Spinal cord (tissue), 10 donors: ENCODE results near the gene MGAT3. TPM values are rescaled to one million over a fixed set of nuclear protein-coding genes. Genes with fewer than 3 reads are reported as not detected.

Experiments used
- DNase-seq, 6 donors: peaks; one replicate each; pipeline versions ENCODE4 v3.0.0 to v3.0.0-alpha.2; 2013 to 2015; ENCODE audit warnings: low spot score in 6 of 6, low read depth in 4 of 6
- H3K27ac ChIP-seq: one replicate; pipeline ENCODE4 v1.5.1; 2013; ENCODE audit warnings: low read depth, low read length, control low read depth
- H3K27me3 ChIP-seq: one replicate; pipeline ENCODE4 v1.6.1; 2013; ENCODE audit warnings: low read length; ENCODE audit not compliant: control insufficient read depth, insufficient read depth
- H3K36me3 ChIP-seq: one replicate; pipeline ENCODE4 v1.6.1; 2013; ENCODE audit warnings: low read length; ENCODE audit not compliant: control insufficient read depth, insufficient read depth
- H3K4me1 ChIP-seq: one replicate; pipeline ENCODE4 v1.6.1; 2013; ENCODE audit warnings: low read length; ENCODE audit not compliant: control insufficient read depth, insufficient read depth
- H3K4me3 ChIP-seq: one replicate; pipeline ENCODE4 v1.5.1; 2013; ENCODE audit warnings: low read depth, low read length, control low read depth
- H3K9me3 ChIP-seq: one replicate; pipeline ENCODE4 v1.6.1; 2013; ENCODE audit warnings: low read length; ENCODE audit not compliant: control insufficient read depth, insufficient read depth
- WGBS: methylation state at CpG from one replicate; pipeline ENCODE4 v1.1.5; 2013; ENCODE audit warnings: missing lambda C conversion rate; ENCODE audit not compliant: insufficient coverage; 5-methylcytosine and 5-hydroxymethylcytosine counted together
- polyA plus RNA-seq, 2 donors: library from polyadenylated mRNA; unstranded; fragments of 120-200 nt; gene quantifications; one replicate each; pipeline ENCODE4 v1.2.1, GENCODE V29; 2013; ENCODE audit not compliant: insufficient read length in 2 of 2
- total RNA-seq, 2 donors: library from RNA; depleted of rRNA in 1 of 2; stranded (reverse); fragments of 120-200 nt in 1 of 2; fragments of >200 nt in 1 of 2; gene quantifications; one replicate each; pipeline versions ENCODE4 v1.2.3 to v1.2.4, GENCODE V29; 2013 to 2014
- donor health status: healthy.

The MGAT3 gene
- total and polyA plus RNA-seq, 4 donors = 19.9 to 79.7 (median 50.8) TPM

- Histone ChIP-seq H3K36me3 (peaks cover 70% of the 10 kb centered on the region), H3K4me3 (peak overlapping the region; percentile 5), H3K27me3 (no peaks in the 10 kb centered on the region), H3K4me1 (peaks cover 68% of the 10 kb centered on the region), H3K27ac (no peak overlapping the region), H3K9me3 (no peaks in the 10 kb centered on the region)
- DNase-seq = no peak
- 70% methylated on average over 17 of the region's 17 CpGs for WGBS
These were observed 72.7 kb downstream of the MGAT3 start for GRCh38 chr22:39529487-39529851.

- Histone ChIP-seq H3K4me3 (no peak overlapping the region), H3K36me3 (peaks cover 64% of the 10 kb centered on the region), H3K9me3 (no peaks in the 10 kb centered on the region), H3K27ac (no peak overlapping the region), H3K4me1 (peaks cover 68% of the 10 kb centered on the region), H3K27me3 (no peaks in the 10 kb centered on the region)
- 89% methylated on average over 6 of the region's 6 CpGs for WGBS
- DNase-seq = no peak
These were observed 73.3 kb downstream of the MGAT3 start for GRCh38 chr22:39530116-39530515.

- Histone ChIP-seq H3K36me3 (peaks cover 57% of the 10 kb centered on the region), H3K9me3 (no peaks in the 10 kb centered on the region), H3K4me3 (no peak overlapping the region), H3K27me3 (no peaks in the 10 kb centered on the region), H3K27ac (no peak overlapping the region), H3K4me1 (peaks cover 64% of the 10 kb centered on the region)
- peak in 1 of 6 donors; percentile 57 for DNase-seq
- 40% methylated on average over 8 of the region's 9 CpGs for WGBS
These were observed 74.0 kb downstream of the MGAT3 start for GRCh38 chr22:39530692-39531331.

DNA sequence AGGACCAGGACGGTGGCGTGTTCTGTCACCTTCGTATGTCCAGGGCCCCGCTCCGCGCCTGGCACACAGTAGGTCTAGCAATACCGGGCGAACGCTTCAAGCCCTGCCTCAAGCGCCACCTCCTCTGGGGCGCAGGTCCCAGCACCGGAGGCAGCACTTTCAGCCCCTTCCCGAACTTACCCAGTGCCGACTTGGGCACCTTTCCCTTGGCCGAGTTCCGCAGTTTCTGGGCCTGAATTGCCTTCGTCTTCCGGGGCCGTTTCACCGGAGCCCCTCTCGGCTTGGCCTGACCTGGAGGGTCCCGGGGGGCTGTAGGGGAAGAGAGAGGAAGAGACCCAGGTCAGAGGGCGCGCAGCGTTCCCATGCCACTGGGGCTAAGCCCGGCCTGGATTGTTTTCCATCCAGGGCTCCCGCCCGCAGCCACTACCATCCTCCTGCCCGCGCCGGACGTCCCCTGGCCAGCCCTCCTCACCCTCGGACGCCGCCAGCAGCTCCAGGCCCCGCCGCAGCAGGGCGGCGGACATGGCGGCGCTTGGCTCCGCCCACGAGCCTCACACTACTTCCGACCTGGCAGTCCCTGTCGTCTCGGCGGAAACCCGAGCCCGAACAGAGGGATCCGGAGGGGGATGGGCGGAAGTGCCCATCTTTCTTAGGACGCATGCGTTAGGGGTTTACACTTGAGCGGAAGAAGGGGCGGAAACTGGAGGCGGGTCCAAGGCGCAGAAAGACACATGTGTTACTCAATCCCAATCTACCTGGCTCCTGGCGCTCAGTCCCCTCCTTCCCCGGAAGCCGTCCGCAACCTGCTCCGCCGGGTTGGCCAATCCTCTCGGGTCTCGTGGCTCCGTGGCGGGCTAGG is 75.6 kb downstream of the MGAT3 start, which contains the start of gene RPS19BP1:
Gene RPS19BP1 (minus strand): TSS at position 534 of the 859 bp plus-strand sequence. CDS start 10 bp downstream, at position 524.
- peak within 1 kb of the TSS; percentile 87 for H3K4me3 ChIP-seq
- peaks cover 41% of the 10 kb centered on the region for H3K36me3 ChIP-seq
- H3K27me3 ChIP-seq = no peaks in the 10 kb centered on the region
- under 1% methylated on average over 66 of the region's 67 CpGs for WGBS
- no peaks in the 10 kb centered on the region for H3K9me3 ChIP-seq
- H3K4me1 ChIP-seq = peaks cover 56% of the 10 kb centered on the region
- DNase-seq = peak; percentile 98 to 100 (median 100)
- peak within 1 kb of the TSS; percentile 91 for H3K27ac ChIP-seq

DNA sequence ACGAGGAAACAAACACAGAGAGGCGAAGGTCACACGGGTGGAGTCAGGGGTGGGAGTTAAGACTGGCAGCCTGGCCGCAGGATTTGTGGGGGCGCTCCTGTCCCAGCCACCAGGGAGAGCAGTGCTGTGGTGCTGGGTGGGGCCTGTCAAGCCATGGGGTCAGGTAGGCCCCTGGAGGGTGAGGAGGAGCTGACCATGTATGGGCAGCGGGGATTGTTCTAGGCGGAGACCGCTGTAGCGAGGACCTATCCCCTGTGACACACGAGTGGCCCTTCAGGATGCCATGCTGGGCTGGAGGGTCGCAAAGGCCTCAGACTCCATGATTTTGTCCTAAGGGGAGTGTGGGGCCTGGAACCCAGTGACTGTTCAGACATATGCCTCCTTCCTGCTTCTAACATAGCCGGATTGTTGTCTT is 77.3 kb downstream of the MGAT3 start:
- H3K9me3 ChIP-seq = no peaks in the 10 kb centered on the region
- peaks cover 49% of the 10 kb centered on the region for H3K4me1 ChIP-seq
- no peak overlapping the region for H3K4me3 ChIP-seq
- peaks cover 24% of the 10 kb centered on the region for H3K36me3 ChIP-seq
- H3K27ac ChIP-seq = no peak overlapping the region
- DNase-seq = no peak
- no peaks in the 10 kb centered on the region for H3K27me3 ChIP-seq
- WGBS = 80% methylated on average over 10 of the region's 12 CpGs

DNA sequence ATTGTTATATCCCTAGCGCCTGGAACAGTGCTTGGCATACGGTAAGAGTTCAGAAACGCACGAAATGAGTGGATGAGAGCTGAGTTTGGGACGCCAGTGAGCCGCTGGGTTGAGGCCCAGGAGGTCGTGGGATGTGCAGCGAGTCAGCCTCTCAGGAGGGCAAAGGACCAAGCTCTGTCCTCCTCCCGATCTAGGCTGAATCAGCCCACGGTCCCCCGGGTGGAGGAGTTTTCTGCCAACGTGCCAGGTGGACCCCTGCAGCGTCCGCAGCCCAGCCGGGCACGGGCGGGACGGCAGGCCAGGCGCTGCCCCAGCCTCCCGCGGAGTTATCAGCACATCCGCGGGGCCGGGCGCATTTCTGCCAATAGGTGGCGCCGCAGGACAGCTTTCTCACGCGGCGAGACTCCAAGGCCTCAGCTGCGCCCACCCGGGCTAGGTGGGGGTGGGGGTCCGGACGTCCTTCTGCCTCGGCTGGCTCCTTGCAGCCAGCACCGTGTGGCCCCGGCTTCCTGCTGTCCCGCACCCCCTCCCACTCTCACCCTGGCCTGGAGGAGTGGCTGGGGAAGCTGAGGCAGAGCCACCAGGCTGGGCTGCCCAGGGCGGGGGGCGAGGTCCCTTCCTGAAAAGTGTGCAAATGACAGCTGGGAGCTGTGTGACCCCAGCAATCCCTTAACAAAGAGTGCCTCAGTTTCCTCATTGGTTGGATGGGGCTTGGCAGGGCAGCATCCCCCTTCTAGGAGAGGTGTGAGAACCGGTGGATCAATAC is 78.0 kb downstream of the MGAT3 start:
- Histone ChIP-seq H3K4me1 (peaks cover 43% of the 10 kb centered on the region), H3K27me3 (no peaks in the 10 kb centered on the region), H3K36me3 (peaks cover 17% of the 10 kb centered on the region), H3K9me3 (no peaks in the 10 kb centered on the region), H3K4me3 (no peak overlapping the region), H3K27ac (no peak overlapping the region)
- 8% methylated on average over 35 of the region's 41 CpGs for WGBS
- peak in 5 of 6 donors; percentile 62 to 93 (median 73) for DNase-seq

- Histone ChIP-seq H3K36me3 (peaks cover 12% of the 10 kb centered on the region), H3K27ac (no peak overlapping the region), H3K4me3 (no peak overlapping the region), H3K4me1 (peaks cover 40% of the 10 kb centered on the region), H3K27me3 (no peaks in the 10 kb centered on the region), H3K9me3 (no peaks in the 10 kb centered on the region)
- WGBS = 43% methylated on average over 10 of the region's 13 CpGs
- no peak for DNase-seq
These were observed 78.5 kb downstream of the MGAT3 start for GRCh38 chr22:39535357-39535725.

- WGBS = 84% methylated on average over 10 of the region's 15 CpGs
- Histone ChIP-seq H3K36me3 (peaks cover 6% of the 10 kb centered on the region), H3K9me3 (no peaks in the 10 kb centered on the region), H3K27ac (no peak overlapping the region), H3K4me1 (peaks cover 34% of the 10 kb centered on the region), H3K27me3 (no peaks in the 10 kb centered on the region), H3K4me3 (no peak overlapping the region)
- DNase-seq = no peak
These were observed 79.1 kb downstream of the MGAT3 start for GRCh38 chr22:39535831-39536449.

DNA sequence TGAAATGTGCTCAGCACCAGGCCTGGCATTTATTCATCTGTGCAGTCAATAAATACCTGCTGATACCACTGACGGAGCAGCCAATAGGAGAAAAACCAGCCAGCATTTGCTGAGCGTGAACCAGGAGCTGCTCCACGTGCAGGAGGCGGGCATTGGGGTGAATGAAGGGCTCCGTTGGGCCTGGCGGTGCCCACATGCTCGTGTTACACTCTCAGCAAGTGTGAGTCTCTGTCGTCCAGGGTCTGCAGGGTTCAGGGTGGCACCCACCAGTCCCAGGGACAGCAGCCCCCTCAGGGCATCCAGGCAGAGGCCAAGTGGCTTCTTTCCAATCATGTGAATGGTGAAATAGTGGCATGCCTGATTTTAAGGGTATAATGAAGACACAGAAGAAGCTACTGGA is 79.9 kb downstream of the MGAT3 start:
- Histone ChIP-seq H3K4me3 (no peak overlapping the region), H3K9me3 (no peaks in the 10 kb centered on the region), H3K27ac (no peak overlapping the region), H3K36me3 (no peaks in the 10 kb centered on the region), H3K27me3 (no peaks in the 10 kb centered on the region), H3K4me1 (peaks cover 26% of the 10 kb centered on the region)
- WGBS = 68% methylated on average over 8 of the region's 8 CpGs
- no peak for DNase-seq
